ENCODE data around the gene ZNF488. TPM values are rescaled to one million over a fixed set of nuclear protein-coding genes. Genes with fewer than 3 reads are reported as not detected.

The ZNF488 gene
- polyA plus RNA-seq, 2 donors: 0.81 to 0.94 TPM

DNA sequence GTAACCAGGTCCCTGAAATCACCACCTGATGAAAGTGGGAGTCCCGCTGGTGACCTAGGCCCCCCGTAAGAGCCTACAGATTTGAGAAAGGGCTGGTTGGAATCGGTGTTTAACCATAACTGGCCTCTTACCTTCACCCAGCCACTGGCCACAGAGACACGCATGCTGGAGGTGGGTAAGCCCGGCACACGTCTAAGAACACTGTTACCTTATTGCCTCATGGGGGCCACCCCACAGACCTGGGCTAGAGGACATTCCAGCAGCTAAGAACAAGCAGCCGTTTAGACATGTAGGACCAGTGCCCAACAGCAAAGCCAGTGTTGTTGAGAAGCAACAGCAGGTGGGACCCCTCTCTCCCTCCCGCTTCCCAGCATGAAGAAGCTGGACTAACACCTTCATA, 64.3 kb downstream of the ZNF488 start:
- Histone ChIP-seq H3K27ac (ENCODE audit: low read depth in 2 of 2, low read length in 1 of 2) (no peak overlapping the region), H3K4me1 (ENCODE audit: control insufficient read depth in 2 of 2, insufficient read depth in 2 of 2, low read length in 1 of 2) (no peaks in the 10 kb centered on the region), H3K9me3 (ENCODE audit: control insufficient read depth in 2 of 2, insufficient read depth in 1 of 2, low read depth in 1 of 2, low read length in 1 of 2) (no peaks in the 10 kb centered on the region), H3K27me3 (ENCODE audit: control insufficient read depth in 1 of 2, insufficient read depth in 2 of 2, low read length in 2 of 2) (no peaks in the 10 kb centered on the region), H3K4me3 (ENCODE audit: low read depth in 1 of 2, low read length in 2 of 2) (no peak overlapping the region), H3K36me3 (ENCODE audit: control insufficient read depth in 2 of 2, insufficient read depth in 2 of 2, low read length in 1 of 2) (no peaks in the 10 kb centered on the region)
- WGBS, 2 donors: 89 to 94% methylated on average over 8 of the region's 8 CpGs

DNA sequence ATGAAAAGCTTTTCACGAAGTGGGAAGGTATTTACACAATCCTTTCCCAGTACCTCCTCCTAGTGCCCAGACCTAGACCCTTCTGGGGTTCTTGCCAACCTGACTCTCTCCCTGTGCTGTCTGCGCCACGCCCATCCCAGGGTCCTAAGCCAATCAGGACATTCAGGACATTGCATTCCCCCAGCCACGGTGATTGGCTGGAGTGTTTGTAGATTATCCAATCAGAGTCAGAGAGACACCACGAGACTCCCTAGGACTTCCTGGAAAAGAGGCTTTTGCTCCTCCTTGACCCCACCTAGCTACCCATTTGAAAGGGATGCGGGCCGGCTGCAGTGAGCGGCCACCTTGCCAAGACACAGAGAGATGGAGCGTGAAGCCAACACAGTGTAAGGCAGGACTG, 65.4 kb downstream of the ZNF488 start:
- H3K4me3 ChIP-seq (ENCODE audit: low read depth in 1 of 2, low read length in 2 of 2): no peak overlapping the region
- no peaks in the 10 kb centered on the region for H3K9me3 ChIP-seq (ENCODE audit: control insufficient read depth in 2 of 2, insufficient read depth in 1 of 2, low read depth in 1 of 2, low read length in 1 of 2)
- WGBS, 2 donors: 54 to 82% methylated on average over 9 of the region's 9 CpGs
- no peak overlapping the region for H3K27ac ChIP-seq (ENCODE audit: low read depth in 2 of 2, low read length in 1 of 2)
- no peaks in the 10 kb centered on the region for H3K36me3 ChIP-seq (ENCODE audit: control insufficient read depth in 2 of 2, insufficient read depth in 2 of 2, low read length in 1 of 2)
- no peaks in the 10 kb centered on the region for H3K27me3 ChIP-seq (ENCODE audit: control insufficient read depth in 1 of 2, insufficient read depth in 2 of 2, low read length in 2 of 2)
- H3K4me1 ChIP-seq (ENCODE audit: control insufficient read depth in 2 of 2, insufficient read depth in 2 of 2, low read length in 1 of 2): no peaks in the 10 kb centered on the region

DNA sequence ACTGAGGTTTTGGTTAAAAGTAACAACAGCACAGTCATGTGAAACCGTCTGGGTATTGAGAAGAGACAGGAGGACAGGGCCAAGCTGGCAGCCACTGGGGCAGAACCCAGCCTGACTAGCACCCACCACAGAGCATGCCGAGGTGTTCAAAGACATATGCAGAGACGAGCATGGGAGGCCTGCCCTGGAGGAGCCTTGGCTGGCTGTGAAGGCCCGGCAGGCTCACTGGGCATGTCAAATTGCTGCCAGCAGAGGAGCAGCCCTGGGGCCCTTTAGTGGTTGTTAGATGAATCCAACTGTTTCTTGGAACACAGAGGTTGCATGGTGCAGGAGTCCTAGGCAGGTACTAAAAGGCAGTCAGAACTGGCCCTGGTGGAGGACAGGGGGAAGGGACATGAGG, 66.8 kb downstream of the ZNF488 start:
- Histone ChIP-seq H3K27me3 (ENCODE audit: control insufficient read depth in 1 of 2, insufficient read depth in 2 of 2, low read length in 2 of 2) (no peaks in the 10 kb centered on the region), H3K36me3 (ENCODE audit: control insufficient read depth in 2 of 2, insufficient read depth in 2 of 2, low read length in 1 of 2) (no peaks in the 10 kb centered on the region), H3K4me3 (ENCODE audit: low read depth in 1 of 2, low read length in 2 of 2) (no peak overlapping the region), H3K9me3 (ENCODE audit: control insufficient read depth in 2 of 2, insufficient read depth in 1 of 2, low read depth in 1 of 2, low read length in 1 of 2) (no peaks in the 10 kb centered on the region), H3K27ac (ENCODE audit: low read depth in 2 of 2, low read length in 1 of 2) (no peak overlapping the region), H3K4me1 (ENCODE audit: control insufficient read depth in 2 of 2, insufficient read depth in 2 of 2, low read length in 1 of 2) (no peaks in the 10 kb centered on the region)
- WGBS, 2 donors: 55 to 69% methylated on average over 4 of the region's 4 CpGs

DNA sequence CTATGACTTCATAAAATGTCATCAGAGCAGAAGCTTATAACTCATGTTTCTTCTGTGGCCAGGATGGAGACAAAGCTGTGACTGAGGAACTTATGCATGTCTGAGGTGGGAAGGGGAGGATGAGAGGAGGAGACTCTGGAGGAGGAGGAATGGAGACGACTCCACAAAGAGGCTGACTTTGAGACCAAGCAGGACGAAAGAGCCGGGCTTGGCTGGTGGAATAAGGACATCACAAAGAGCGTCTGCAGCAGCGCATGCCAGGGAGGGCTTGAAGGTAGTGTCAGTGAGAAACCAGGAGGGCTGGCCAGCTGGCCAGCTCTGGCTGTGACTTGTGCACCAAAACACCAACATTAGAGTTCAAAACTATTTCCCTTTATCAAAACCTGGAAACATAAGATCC, 68.0 kb downstream of the ZNF488 start:
- Histone ChIP-seq H3K27me3 (ENCODE audit: control insufficient read depth in 1 of 2, insufficient read depth in 2 of 2, low read length in 2 of 2) (no peaks in the 10 kb centered on the region), H3K9me3 (ENCODE audit: control insufficient read depth in 2 of 2, insufficient read depth in 1 of 2, low read depth in 1 of 2, low read length in 1 of 2) (no peaks in the 10 kb centered on the region), H3K27ac (ENCODE audit: low read depth in 2 of 2, low read length in 1 of 2) (no peak overlapping the region), H3K4me3 (ENCODE audit: low read depth in 1 of 2, low read length in 2 of 2) (no peak overlapping the region), H3K36me3 (ENCODE audit: control insufficient read depth in 2 of 2, insufficient read depth in 2 of 2, low read length in 1 of 2) (no peaks in the 10 kb centered on the region), H3K4me1 (ENCODE audit: control insufficient read depth in 2 of 2, insufficient read depth in 2 of 2, low read length in 1 of 2) (no peaks in the 10 kb centered on the region)
- 92% methylated on average over 5 of the region's 5 CpGs for WGBS, 2 donors

Other genes starting within 250 kb of the ZNF488 start
- gene GDF10, start 84.1 kb downstream of the ZNF488 start, polyA plus RNA-seq: under 1 TPM; 0.22 to 0.33 TPM
- not detected for gene GDF2, start 61.8 kb downstream of the ZNF488 start, polyA plus RNA-seq
- not detected for gene RBP3, start 35.9 kb downstream of the ZNF488 start, polyA plus RNA-seq
- gene ANXA8, start 99.8 kb upstream of the ZNF488 start, polyA plus RNA-seq: 100 to 1,000 TPM; 250 to 261 TPM
- 100 to 1,000 TPM in 1 of 2 donors, 1 to 10 TPM in 1; 6.3 to 123 TPM for gene FAM25G, start 107.4 kb upstream of the ZNF488 start, polyA plus RNA-seq
- gene AGAP9, start 139.3 kb upstream of the ZNF488 start, polyA plus RNA-seq: 10 to 100 TPM in 1 of 2 donors, 1 to 10 TPM in 1; 3.7 to 19.8 TPM